Natural killer cell (primary cell): ENCODE data around the gene ZNF628. TPM values are rescaled to one million over a fixed set of nuclear protein-coding genes. Genes with fewer than 3 reads are reported as not detected.

ENCODE experiments used
- ATAC-seq, 3 donors: fragments of 150-1000 bp in 2 of 3; fragments of 200-7000 bp in 1 of 3; cut with Tn5 transposase; 1 replicate in 1 of 3; 2 replicates in 2 of 3; pipeline ENCODE4 v1.10.0; 2021; ENCODE audit warnings: mild to moderate bottlenecking in 2 of 3, moderate library complexity in 2 of 3
- DNase-seq, 2 donors: peaks; one replicate each; pipeline versions ENCODE4 v3.0.0 to v3.0.0-alpha.2; 2013 to 2021; ENCODE audit warnings: mixed read lengths in 1 of 2
- H3K27ac ChIP-seq: one replicate; pipeline ENCODE4 v1.5.1; 2013; ENCODE audit warnings: mild to moderate bottlenecking, low read length
- H3K27me3 ChIP-seq: one replicate; pipeline ENCODE4 v1.6.1; 2013; ENCODE audit warnings: low read length; ENCODE audit not compliant: control insufficient read depth, insufficient read depth
- H3K36me3 ChIP-seq: one replicate; pipeline ENCODE4 v1.6.1; 2013; ENCODE audit warnings: low read length; ENCODE audit not compliant: control insufficient read depth, insufficient read depth
- H3K4me1 ChIP-seq: one replicate; pipeline ENCODE4 v1.6.1; 2013; ENCODE audit warnings: low read length; ENCODE audit not compliant: control insufficient read depth, insufficient read depth
- H3K4me3 ChIP-seq: one replicate; pipeline ENCODE4 v1.5.1; 2013; ENCODE audit warnings: low read length
- H3K9me3 ChIP-seq: one replicate; pipeline ENCODE4 v1.6.1; 2013; ENCODE audit warnings: low read length; ENCODE audit not compliant: control insufficient read depth, insufficient read depth
- H3K27ac Mint-ChIP-seq, 2 donors: one replicate each; pipeline ENCODE4 v1.8.0; 2022; ENCODE audit warnings: mild to moderate bottlenecking in 2 of 2, mixed read lengths in 2 of 2, moderate library complexity in 1 of 2
- H3K27me3 Mint-ChIP-seq, 2 donors: one replicate each; pipeline ENCODE4 v1.8.0; 2022; ENCODE audit warnings: low read depth in 2 of 2, mixed read lengths in 2 of 2
- H3K36me3 Mint-ChIP-seq: one replicate; pipeline ENCODE4 v1.8.0; 2022; ENCODE audit warnings: mixed read lengths
- H3K4me1 Mint-ChIP-seq, 2 donors: one replicate each; pipeline ENCODE4 v1.8.0; 2022; ENCODE audit warnings: mixed read lengths in 2 of 2
- H3K4me3 Mint-ChIP-seq: one replicate; pipeline ENCODE4 v1.8.0; 2022; ENCODE audit warnings: mild to moderate bottlenecking, moderate library complexity, mixed read lengths
- H3K9me3 Mint-ChIP-seq, 2 donors: one replicate each; pipeline ENCODE4 v1.8.0; 2022; ENCODE audit warnings: mixed read lengths in 2 of 2
- CTCF ChIP-seq: fragments of 200-600 bp; IDR thresholded peaks from one replicate; pipeline ENCODE4 v1.8.0; 2022; ENCODE audit warnings: antibody characterized with exemption
- WGBS: methylation state at CpG from one replicate; pipeline ENCODE4 v1.1.7; 2013; ENCODE audit warnings: missing lambda C conversion rate; ENCODE audit not compliant: insufficient coverage; 5-methylcytosine and 5-hydroxymethylcytosine counted together
- intact Hi-C: fragments of 100-400 bp; cut with micrococcal nuclease; formaldehyde crosslinking; loops from one replicate; pipeline ENCODE4 v1.14.2; 2022
- total RNA-seq, 4 donors: library from RNA; stranded (reverse); fragments of 120-200 nt in 1 of 4; gene quantifications; one replicate each; pipeline versions ENCODE4 v1.2.3 to v1.2.4, GENCODE V29; 2013 to 2022

ZNF628 gene
- total RNA-seq, 3 donors from 2014 or later (not counting 1 experiment from before 2014, with no cell fraction given): 20.8 to 28.7 (median 24.1) TPM

GRCh38 chr19:55488986-55489710 is 12.7 kb downstream of the ZNF628 start:
- no peak for TF ChIP-seq CTCF
- Mint-ChIP-seq H3K4me3 (no peak overlapping the region), H3K27ac (no peak overlapping the region), H3K9me3 (no peaks in the 10 kb centered on the region), H3K36me3 (no peaks in the 10 kb centered on the region), H3K4me1 (peaks cover 0 to 7% of the 10 kb centered on the region in 2 donors), H3K27me3 (peaks cover 0 to 8% of the 10 kb centered on the region in 2 donors)
- Histone ChIP-seq H3K27ac (no peak overlapping the region), H3K4me3 (no peak overlapping the region), H3K4me1 (peaks cover 15% of the 10 kb centered on the region), H3K27me3 (no peaks in the 10 kb centered on the region), H3K36me3 (no peaks in the 10 kb centered on the region), H3K9me3 (no peaks in the 10 kb centered on the region)
- ATAC-seq: no peak
- intact Hi-C loops: no loop called here
- DNase-seq: no peak
- WGBS: 71% methylated on average over 35 of the region's 36 CpGs

- Histone ChIP-seq H3K4me1 (peaks cover 7% of the 10 kb centered on the region), H3K27ac (no peak overlapping the region), H3K4me3 (no peak overlapping the region), H3K9me3 (no peaks in the 10 kb centered on the region), H3K36me3 (no peaks in the 10 kb centered on the region), H3K27me3 (no peaks in the 10 kb centered on the region)
- no peaks in the 10 kb centered on the region for H3K9me3 Mint-ChIP-seq
- H3K4me1 Mint-ChIP-seq: peaks cover 0 to 7% of the 10 kb centered on the region in 2 donors
- ATAC-seq (no peak), DNase-seq (no peak)
- peaks cover 0 to 8% of the 10 kb centered on the region in 2 donors for H3K27me3 Mint-ChIP-seq
- H3K27ac Mint-ChIP-seq: no peak overlapping the region
- H3K36me3 Mint-ChIP-seq: no peaks in the 10 kb centered on the region
- 66% methylated on average over 18 of the region's 21 CpGs for WGBS
- intact Hi-C loops: no loop called here
- no peak for TF ChIP-seq CTCF
- H3K4me3 Mint-ChIP-seq: no peak overlapping the region
Measured at GRCh38 chr19:55489711-55490477, 13.5 kb downstream of the ZNF628 start.

GRCh38 chr19:55490478-55491432 is 14.3 kb downstream of the ZNF628 start:
- no peak for TF ChIP-seq CTCF
- 81% methylated on average over 52 of the region's 52 CpGs for WGBS
- no peak overlapping the region for H3K27ac Mint-ChIP-seq
- DNase-seq (no peak), ATAC-seq (no peak)
- H3K36me3 Mint-ChIP-seq: no peaks in the 10 kb centered on the region
- H3K36me3 ChIP-seq: no peaks in the 10 kb centered on the region
- H3K9me3 ChIP-seq: no peaks in the 10 kb centered on the region
- intact Hi-C loops: no loop called here
- H3K4me3 ChIP-seq: no peak overlapping the region
- H3K27me3 ChIP-seq: no peaks in the 10 kb centered on the region
- peak overlapping the region; percentile 21 for H3K4me3 Mint-ChIP-seq
- H3K27me3 Mint-ChIP-seq: peaks cover 0 to 8% of the 10 kb centered on the region in 2 donors
- peaks cover 0 to 6% of the 10 kb centered on the region in 2 donors for H3K4me1 Mint-ChIP-seq
- no peak overlapping the region for H3K27ac ChIP-seq
- H3K9me3 Mint-ChIP-seq: no peaks in the 10 kb centered on the region
- no peaks in the 10 kb centered on the region for H3K4me1 ChIP-seq
